ENCODE measurements around the gene ZBTB7C. TPM values are rescaled to one million over a fixed set of nuclear protein-coding genes. Genes with fewer than 3 reads are reported as not detected.

The ZBTB7C gene
- total RNA-seq, 1 donor from 2014 or later, result 0.57 TPM

DNA sequence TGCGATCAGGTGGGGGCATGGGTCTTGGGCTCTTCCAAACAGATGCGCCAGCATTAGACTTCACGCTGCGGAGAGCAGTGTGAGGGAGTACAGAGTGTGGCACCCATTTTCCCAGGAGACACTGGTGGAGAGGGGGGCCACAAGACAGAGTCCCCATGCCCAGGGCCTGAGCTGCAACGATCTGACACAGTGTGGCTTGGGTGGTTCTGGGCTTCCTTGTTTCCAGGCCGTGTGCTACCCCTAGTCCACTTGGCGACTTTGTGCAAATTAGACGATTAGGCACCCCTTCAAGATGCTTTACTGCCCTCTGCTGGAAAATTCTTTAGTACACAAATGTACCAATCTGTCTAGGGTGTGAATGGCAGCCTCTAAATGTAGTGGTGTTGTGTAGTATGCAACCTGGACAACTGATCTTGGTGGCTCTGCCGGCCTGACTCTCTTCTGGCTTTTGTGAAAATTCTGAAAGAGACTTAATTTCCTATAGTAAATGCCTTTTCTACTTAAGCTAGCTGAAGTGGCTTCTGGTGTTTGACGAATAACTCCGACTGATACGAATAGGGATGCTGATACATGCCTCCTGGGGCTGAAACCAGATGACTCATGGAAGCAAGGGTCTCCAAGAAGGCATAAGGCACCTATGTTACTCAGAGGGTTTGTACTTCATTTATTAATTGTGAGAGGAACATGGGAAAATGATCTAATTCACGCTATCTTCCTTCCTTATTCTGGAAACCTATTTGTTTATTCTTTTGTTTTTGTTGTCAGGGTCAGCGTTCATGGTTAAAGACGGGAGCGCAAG is 386.5 kb downstream of the ZBTB7C start:
- Mint-ChIP-seq H3K36me3 (ENCODE audit: insufficient read depth) (no peaks in the 10 kb centered on the region), H3K4me1 (ENCODE audit: low read depth) (no peaks in the 10 kb centered on the region), H3K4me3 (ENCODE audit: low read depth) (no peak overlapping the region), H3K27ac (no peak overlapping the region), H3K9me3 (ENCODE audit: low read depth) (no peaks in the 10 kb centered on the region), H3K27me3 (peaks cover 38% of the 10 kb centered on the region)
- DNase-seq (ENCODE audit: low spot score, unreplicated experiment), result no peak
- TF ChIP-seq, protein P1, sequence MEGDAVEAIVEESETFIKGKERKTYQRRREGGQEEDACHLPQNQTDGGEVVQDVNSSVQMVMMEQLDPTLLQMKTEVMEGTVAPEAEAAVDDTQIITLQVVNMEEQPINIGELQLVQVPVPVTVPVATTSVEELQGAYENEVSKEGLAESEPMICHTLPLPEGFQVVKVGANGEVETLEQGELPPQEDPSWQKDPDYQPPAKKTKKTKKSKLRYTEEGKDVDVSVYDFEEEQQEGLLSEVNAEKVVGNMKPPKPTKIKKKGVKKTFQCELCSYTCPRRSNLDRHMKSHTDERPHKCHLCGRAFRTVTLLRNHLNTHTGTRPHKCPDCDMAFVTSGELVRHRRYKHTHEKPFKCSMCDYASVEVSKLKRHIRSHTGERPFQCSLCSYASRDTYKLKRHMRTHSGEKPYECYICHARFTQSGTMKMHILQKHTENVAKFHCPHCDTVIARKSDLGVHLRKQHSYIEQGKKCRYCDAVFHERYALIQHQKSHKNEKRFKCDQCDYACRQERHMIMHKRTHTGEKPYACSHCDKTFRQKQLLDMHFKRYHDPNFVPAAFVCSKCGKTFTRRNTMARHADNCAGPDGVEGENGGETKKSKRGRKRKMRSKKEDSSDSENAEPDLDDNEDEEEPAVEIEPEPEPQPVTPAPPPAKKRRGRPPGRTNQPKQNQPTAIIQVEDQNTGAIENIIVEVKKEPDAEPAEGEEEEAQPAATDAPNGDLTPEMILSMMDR (IDR thresholded peaks at IDR 0.05; ENCODE audit: unreplicated experiment), result peak; percentile 66

DNA sequence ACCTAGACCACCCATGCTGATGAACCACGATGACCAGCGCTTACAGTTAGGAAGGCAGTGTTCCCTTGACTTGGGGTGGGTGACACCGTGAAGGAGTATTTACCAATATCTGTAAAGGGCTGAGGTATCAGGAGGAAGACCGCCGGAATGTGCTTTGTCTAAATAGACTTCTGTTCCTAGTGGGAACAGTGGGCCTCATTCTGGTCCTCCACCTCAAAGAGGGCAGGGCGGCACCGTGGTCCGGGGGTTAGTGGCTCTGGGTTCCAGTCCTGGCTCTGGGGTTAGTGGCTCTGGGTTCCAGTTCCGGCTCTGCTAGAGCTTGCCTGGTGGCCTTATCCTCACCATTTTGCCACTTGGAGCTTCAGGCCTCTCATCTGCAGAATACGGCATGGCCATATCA is 387.2 kb downstream of the ZBTB7C start:
- no peak overlapping the region for H3K4me3 Mint-ChIP-seq (ENCODE audit: low read depth)
- no peaks in the 10 kb centered on the region for H3K4me1 Mint-ChIP-seq (ENCODE audit: low read depth)
- H3K36me3 Mint-ChIP-seq (ENCODE audit: insufficient read depth), result no peaks in the 10 kb centered on the region
- no peaks in the 10 kb centered on the region for H3K9me3 Mint-ChIP-seq (ENCODE audit: low read depth)
- H3K27me3 Mint-ChIP-seq, result peaks cover 36% of the 10 kb centered on the region
- TF ChIP-seq, protein P1 (IDR thresholded peaks at IDR 0.05; ENCODE audit: unreplicated experiment), result no peak
- H3K27ac Mint-ChIP-seq, result no peak overlapping the region
- no peak for DNase-seq (ENCODE audit: low spot score, unreplicated experiment)

DNA sequence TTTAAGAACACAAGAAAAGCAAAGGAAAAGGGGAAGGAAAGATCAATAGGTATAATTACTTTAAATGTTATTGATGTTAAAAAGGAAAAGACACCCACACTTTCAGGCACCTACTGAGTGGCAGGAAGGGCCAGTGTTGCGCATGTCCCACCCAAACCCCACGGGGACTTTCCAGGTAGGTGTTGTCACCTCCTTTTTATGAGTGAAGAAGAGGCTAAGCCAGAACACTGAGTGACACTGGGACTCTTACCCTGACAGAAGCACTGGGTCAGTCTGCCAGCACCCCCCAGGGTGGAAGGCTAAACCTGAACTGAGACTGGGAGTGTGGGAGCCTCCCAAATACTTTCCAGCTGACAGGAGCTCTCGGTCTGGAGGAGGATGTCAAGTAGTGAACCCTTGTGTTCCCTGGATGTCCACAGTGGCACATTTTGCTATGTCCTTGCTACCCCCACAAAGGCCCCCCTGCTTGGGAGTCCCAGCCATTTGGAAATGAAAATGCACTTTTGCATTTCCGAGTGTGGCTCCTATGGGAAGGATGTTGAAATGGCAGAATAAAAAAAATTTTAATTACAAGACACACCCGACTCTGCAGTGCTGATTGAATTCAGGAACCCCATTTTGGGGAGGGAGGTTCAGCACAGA is 387.8 kb downstream of the ZBTB7C start:
- TF ChIP-seq, protein P1 (IDR thresholded peaks at IDR 0.05; ENCODE audit: unreplicated experiment), result no peak
- Mint-ChIP-seq H3K4me1 (ENCODE audit: low read depth) (no peaks in the 10 kb centered on the region), H3K36me3 (ENCODE audit: insufficient read depth) (no peaks in the 10 kb centered on the region), H3K4me3 (ENCODE audit: low read depth) (no peak overlapping the region), H3K27me3 (peaks cover 39% of the 10 kb centered on the region), H3K9me3 (ENCODE audit: low read depth) (no peaks in the 10 kb centered on the region), H3K27ac (no peak overlapping the region)
- DNase-seq (ENCODE audit: low spot score, unreplicated experiment), result no peak

DNA sequence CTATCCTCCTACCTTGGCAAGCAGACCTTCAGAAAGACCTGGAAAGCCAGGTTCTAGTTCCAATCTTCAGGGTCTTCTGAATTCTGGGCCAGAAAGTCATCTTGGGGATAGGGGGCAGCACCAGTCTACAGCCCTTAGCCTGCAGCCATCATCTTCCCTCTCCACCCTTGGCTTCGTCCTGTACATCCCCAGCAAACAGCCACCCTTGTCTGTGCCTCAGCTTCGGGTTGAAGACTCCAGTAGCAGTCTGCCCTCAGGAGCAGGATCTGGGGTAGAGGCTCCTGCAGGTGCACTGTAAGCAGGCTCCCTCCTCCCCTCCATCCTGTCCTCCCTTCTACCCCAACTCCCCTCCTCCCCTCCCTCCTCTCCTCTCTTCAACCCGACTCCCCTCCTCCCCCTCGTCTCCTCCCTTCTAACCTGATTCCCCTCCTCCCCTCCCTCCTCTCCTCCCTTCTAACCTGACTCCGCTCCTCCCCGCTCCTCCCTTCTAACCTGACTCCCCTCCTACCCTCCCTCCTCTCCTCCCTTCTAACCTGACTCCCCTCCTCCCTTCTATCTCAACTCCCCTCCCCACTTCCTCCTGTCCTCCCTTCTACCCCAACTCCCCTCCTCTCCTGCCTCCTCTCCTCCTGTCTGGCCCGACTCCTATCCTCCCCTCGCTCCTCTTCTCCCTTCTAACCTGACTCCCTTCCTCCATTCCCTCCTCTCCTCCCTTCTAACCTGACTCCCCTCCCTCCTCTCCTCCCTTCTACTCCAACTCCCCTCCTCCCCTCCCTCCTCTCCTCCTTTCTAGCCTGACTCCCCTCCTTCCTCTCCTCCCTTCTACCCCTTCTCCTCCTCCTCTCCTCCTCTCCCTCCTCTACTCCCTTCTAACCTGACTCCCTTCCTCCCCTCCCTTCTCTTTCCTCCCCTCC is 388.6 kb downstream of the ZBTB7C start:
- TF ChIP-seq, protein P1 (IDR thresholded peaks at IDR 0.05; ENCODE audit: unreplicated experiment), result no peak
- Mint-ChIP-seq H3K4me1 (ENCODE audit: low read depth) (no peaks in the 10 kb centered on the region), H3K4me3 (ENCODE audit: low read depth) (no peak overlapping the region), H3K36me3 (ENCODE audit: insufficient read depth) (no peaks in the 10 kb centered on the region), H3K9me3 (ENCODE audit: low read depth) (no peaks in the 10 kb centered on the region), H3K27ac (no peak overlapping the region), H3K27me3 (peaks cover 39% of the 10 kb centered on the region)
- no peak for DNase-seq (ENCODE audit: low spot score, unreplicated experiment)

All from progenitor cell of endocrine pancreas (in vitro differentiated cells).